HL-60 (cell line): ENCODE results near the gene COMMD3.

Experiments
- DNase-seq, 2 experiments: peaks; one replicate each; pipeline ENCODE4 v3.0.0-alpha.2; 2010 to 2020; ENCODE audit warnings: low read depth in 1 of 2, low spot score in 1 of 2
- H3K27ac ChIP-seq: fragments of 250-450 bp; sonication (Bioruptor Pico); replicated peaks from 2 replicates; pipeline ENCODE4 v1.5.1; 2020; ENCODE audit warnings: mild to moderate bottlenecking, moderate library complexity
- H3K27me3 ChIP-seq: fragments of 250-450 bp; sonication (Bioruptor Pico); 2 replicates; pipeline ENCODE4 v1.5.1; 2021; ENCODE audit warnings: mild to moderate bottlenecking, moderate library complexity; ENCODE audit not compliant: insufficient read depth, poor library complexity, severe bottlenecking
- H3K4me3 ChIP-seq: replicated peaks from 2 replicates; pipeline ENCODE4 v1.5.1; 2011; ENCODE audit warnings: mild to moderate bottlenecking, control low read depth, low read length; ENCODE audit not compliant: insufficient read depth
- GABPA ChIP-seq: IDR thresholded peaks from 2 replicates; pipeline ENCODE4 v1.6.1; 2012; ENCODE audit warnings: low read depth
- POLR2AphosphoS5 ChIP-seq: IDR thresholded peaks from 2 replicates; pipeline ENCODE4 v1.6.1; 2012; ENCODE audit warnings: low read depth
- SPI1 ChIP-seq: IDR thresholded peaks from 2 replicates; pipeline ENCODE4 v1.6.1; 2012; ENCODE audit warnings: low read depth, mild to moderate bottlenecking, borderline replicate concordance
- TF ChIP-seq, protein P1 (sequence below): IDR thresholded peaks from 2 replicates; pipeline ENCODE4 v1.6.1; 2012; ENCODE audit warnings: low read depth; ENCODE audit not compliant: insufficient replicate concordance
- TF ChIP-seq, protein P2 (sequence below): IDR thresholded peaks from one replicate; pipeline ENCODE4 v1.5.1; 2011; ENCODE audit warnings: low read length, control low read depth, inconsistent platforms; ENCODE audit not compliant: insufficient read depth

COMMD3 gene

DNA sequence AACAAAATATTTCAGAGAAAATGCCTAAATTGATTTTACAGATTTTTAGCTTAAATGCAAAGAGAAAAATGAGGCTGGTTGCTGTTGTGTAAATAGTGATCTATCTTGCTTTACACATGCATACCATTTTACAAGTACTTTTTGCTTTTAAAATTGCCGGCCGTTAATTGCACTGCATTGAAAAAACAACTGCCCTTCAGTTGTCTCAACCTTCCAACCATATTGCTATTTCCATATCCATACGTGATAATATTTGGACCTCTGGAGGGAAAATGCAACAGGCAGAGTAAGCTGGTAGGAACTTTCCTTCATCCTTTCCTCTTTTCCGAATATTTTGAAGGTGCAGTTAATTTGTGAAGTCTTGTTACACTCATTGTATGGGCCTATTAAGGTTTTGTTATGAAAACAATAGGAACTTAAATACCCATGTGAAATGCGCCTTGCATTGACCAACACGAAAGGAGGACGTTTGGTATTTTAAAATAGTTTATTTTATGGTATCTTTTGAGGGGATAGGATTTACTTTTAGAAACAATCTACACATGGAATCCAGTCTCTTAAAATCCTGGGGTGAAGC, 16.0 kb downstream of the COMMD3 start:
- no peak overlapping the region for H3K4me3 ChIP-seq
- DNase-seq = no peak
- H3K27ac ChIP-seq = no peak overlapping the region
- peaks cover 14% of the 10 kb centered on the region for H3K27me3 ChIP-seq
- TF ChIP-seq POLR2AphosphoS5 = no peak
- TF ChIP-seq, protein P1, sequence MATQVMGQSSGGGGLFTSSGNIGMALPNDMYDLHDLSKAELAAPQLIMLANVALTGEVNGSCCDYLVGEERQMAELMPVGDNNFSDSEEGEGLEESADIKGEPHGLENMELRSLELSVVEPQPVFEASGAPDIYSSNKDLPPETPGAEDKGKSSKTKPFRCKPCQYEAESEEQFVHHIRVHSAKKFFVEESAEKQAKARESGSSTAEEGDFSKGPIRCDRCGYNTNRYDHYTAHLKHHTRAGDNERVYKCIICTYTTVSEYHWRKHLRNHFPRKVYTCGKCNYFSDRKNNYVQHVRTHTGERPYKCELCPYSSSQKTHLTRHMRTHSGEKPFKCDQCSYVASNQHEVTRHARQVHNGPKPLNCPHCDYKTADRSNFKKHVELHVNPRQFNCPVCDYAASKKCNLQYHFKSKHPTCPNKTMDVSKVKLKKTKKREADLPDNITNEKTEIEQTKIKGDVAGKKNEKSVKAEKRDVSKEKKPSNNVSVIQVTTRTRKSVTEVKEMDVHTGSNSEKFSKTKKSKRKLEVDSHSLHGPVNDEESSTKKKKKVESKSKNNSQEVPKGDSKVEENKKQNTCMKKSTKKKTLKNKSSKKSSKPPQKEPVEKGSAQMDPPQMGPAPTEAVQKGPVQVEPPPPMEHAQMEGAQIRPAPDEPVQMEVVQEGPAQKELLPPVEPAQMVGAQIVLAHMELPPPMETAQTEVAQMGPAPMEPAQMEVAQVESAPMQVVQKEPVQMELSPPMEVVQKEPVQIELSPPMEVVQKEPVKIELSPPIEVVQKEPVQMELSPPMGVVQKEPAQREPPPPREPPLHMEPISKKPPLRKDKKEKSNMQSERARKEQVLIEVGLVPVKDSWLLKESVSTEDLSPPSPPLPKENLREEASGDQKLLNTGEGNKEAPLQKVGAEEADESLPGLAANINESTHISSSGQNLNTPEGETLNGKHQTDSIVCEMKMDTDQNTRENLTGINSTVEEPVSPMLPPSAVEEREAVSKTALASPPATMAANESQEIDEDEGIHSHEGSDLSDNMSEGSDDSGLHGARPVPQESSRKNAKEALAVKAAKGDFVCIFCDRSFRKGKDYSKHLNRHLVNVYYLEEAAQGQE = no peak
- no peak for TF ChIP-seq SPI1
- TF ChIP-seq GABPA = no peak
- TF ChIP-seq, protein P2, sequence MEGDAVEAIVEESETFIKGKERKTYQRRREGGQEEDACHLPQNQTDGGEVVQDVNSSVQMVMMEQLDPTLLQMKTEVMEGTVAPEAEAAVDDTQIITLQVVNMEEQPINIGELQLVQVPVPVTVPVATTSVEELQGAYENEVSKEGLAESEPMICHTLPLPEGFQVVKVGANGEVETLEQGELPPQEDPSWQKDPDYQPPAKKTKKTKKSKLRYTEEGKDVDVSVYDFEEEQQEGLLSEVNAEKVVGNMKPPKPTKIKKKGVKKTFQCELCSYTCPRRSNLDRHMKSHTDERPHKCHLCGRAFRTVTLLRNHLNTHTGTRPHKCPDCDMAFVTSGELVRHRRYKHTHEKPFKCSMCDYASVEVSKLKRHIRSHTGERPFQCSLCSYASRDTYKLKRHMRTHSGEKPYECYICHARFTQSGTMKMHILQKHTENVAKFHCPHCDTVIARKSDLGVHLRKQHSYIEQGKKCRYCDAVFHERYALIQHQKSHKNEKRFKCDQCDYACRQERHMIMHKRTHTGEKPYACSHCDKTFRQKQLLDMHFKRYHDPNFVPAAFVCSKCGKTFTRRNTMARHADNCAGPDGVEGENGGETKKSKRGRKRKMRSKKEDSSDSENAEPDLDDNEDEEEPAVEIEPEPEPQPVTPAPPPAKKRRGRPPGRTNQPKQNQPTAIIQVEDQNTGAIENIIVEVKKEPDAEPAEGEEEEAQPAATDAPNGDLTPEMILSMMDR = no peak

DNA sequence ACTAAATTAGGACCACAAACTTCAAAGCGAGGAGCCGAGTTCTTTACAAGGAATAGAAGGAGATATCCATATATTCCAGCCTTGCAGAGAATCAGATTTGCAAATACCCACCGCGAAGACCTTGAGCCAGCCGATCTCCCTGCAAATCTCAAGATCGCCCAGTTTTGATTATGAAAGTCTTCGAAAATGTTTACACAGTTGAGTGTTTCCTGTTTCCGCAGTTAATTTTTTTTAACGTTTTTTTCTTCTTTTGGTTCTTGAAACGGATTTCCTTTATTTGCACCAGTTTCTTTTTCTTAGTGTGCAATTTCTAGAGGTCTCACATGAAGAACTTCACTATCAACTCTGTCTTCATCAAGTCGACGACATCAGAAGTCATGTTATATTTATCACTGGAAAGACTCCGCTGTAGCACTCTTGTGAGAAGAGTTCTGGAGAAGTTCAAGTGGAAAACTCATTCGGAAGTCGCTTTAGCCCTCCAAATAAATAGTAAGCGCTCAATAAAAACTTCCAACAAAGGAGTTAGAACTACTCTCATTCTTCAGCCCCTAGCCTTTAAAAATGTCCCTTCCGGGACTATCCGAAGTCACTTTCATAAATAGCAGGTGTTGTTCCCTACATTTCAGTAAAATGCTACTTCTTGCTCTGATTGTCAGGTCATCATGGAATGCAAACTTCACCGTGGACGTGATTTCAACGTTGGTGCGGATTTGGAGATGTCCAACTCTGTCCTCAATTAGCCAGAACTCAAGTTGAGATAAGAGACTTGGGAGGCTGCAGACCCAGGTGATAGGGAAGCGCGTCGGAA, 17.2 kb downstream of the COMMD3 start:
- no peak overlapping the region for H3K4me3 ChIP-seq
- H3K27ac ChIP-seq = no peak overlapping the region
- DNase-seq = no peak
- no peak for TF ChIP-seq GABPA
- H3K27me3 ChIP-seq = peaks cover 21% of the 10 kb centered on the region

DNA sequence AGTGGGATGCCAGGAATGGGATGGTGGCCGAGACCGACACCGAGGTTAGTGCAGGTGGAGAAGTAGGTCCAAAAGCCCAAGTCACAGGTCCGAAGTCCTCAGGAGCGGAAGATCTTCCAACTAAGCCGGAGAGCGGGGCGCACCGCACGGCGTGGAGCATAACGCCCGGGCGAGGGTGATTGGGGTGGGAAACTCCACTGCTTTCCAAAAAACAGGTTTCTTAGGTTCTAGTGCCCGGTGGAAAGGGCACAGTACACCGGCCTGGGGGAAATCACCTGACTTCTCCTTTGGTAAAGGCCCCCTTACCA, 17.7 kb downstream of the COMMD3 start:
- H3K4me3 ChIP-seq = no peak overlapping the region
- no peak overlapping the region for H3K27ac ChIP-seq
- TF ChIP-seq SPI1 (no peak), POLR2AphosphoS5 (no peak)
- H3K27me3 ChIP-seq = peaks cover 21% of the 10 kb centered on the region
- DNase-seq = no peak

DNA sequence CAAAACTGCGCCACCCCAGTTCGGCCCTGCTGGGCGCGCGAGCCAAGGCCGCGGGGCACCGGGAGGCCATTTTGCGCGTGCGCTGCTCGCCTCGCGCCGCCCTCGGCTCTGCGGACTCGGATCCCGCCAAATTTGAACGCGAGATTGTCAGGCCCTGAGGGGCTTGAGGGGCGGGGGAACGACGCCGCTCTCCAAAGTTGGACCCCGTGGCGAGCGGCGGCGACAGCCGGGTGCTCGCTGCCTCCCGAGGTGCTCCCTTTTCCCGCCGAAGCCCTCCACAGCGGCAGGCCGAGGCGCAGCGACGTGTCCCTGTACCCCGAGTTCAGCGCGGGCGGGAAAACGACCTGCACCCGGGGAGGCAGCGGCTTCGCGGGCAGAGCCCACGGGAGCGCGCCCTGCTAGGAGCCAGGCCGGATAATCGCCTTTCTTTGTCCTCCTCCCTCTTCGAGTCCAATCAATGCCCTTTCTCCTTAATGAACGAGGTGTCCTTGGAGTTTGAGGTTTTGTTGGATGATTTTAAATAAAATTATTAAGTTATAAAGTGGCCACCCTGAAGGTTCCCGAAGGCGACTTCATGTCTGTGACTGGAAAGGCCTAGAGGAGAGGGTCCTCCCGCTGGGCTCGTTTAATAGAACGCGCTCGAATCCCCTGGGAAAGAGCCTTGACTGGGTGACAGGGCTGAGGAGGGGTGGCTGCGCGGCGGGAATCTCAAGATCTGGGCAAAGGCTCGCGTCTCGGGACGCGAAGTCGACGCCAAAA, 18.4 kb downstream of the COMMD3 start:
- TF ChIP-seq, protein P1 = no peak
- TF ChIP-seq SPI1 = no peak
- no peak for TF ChIP-seq POLR2AphosphoS5
- TF ChIP-seq GABPA = no peak
- TF ChIP-seq, protein P2 = no peak
- Histone ChIP-seq H3K27me3 (peaks cover 23% of the 10 kb centered on the region), H3K4me3 (no peak overlapping the region), H3K27ac (no peak overlapping the region)
- no peak for DNase-seq
